HepG2 (cell line): ENCODE results near the gene SRSF4. TPM values are rescaled to one million over a fixed set of nuclear protein-coding genes. Genes with fewer than 3 reads are reported as not detected.

Experiments used
- BRCA1 ChIP-seq: sonication (generic); formaldehyde crosslinking; IDR thresholded peaks from 2 replicates; pipeline ENCODE4 v1.4.0; 2020; ENCODE audit warnings: missing genetic modification reagents
- DDIT3 ChIP-seq: sonication (generic); formaldehyde crosslinking; IDR thresholded peaks from 2 replicates; pipeline ENCODE4 v1.4.0; 2020; ENCODE audit warnings: mild to moderate bottlenecking, missing genetic modification reagents
- GFI1 ChIP-seq: sonication (generic); formaldehyde crosslinking; IDR thresholded peaks from 2 replicates; pipeline ENCODE4 v1.5.0; 2020; ENCODE audit warnings: missing genetic modification reagents, mild to moderate bottlenecking, borderline replicate concordance
- HNRNPL ChIP-seq: fragments of 200-400 bp; formaldehyde crosslinking; IDR thresholded peaks from 2 replicates; pipeline ENCODE4 v1.6.1; 2017; ENCODE audit warnings: mild to moderate bottlenecking, low read depth, low read length
- HOXA9 ChIP-seq: sonication (generic); formaldehyde crosslinking; IDR thresholded peaks from 2 replicates; pipeline ENCODE4 v1.8.1; 2022; ENCODE audit warnings: missing genetic modification reagents, mild to moderate bottlenecking, moderate library complexity, borderline replicate concordance
- HOXD1 ChIP-seq: sonication (generic); formaldehyde crosslinking; IDR thresholded peaks from 2 replicates; pipeline ENCODE4 v1.5.0; 2020; ENCODE audit warnings: missing genetic modification reagents
- JUN ChIP-seq: sonication (generic); formaldehyde crosslinking; IDR thresholded peaks from 2 replicates; pipeline ENCODE4 v1.4.0; 2020; ENCODE audit warnings: mild to moderate bottlenecking, missing genetic modification reagents
- KDM2A ChIP-seq: sonication (generic); formaldehyde crosslinking; IDR thresholded peaks from 2 replicates; pipeline ENCODE4 v1.4.0; 2020; ENCODE audit warnings: low read depth, missing genetic modification reagents, borderline replicate concordance
- KDM5B ChIP-seq: sonication (generic); formaldehyde crosslinking; IDR thresholded peaks from 2 replicates; pipeline ENCODE4 v1.4.0; 2020; ENCODE audit warnings: missing genetic modification reagents, mild to moderate bottlenecking, borderline replicate concordance
- PCBP2 ChIP-seq: fragments of 200-400 bp; formaldehyde crosslinking; optimal IDR thresholded peaks from 2 replicates; pipeline ENCODE3; 2018; ENCODE audit warnings: low read length, low read depth; ENCODE audit not compliant: poor library complexity, severe bottlenecking
- POLR2AphosphoS2 ChIP-seq: IDR thresholded peaks from 2 replicates; pipeline ENCODE4 v1.6.1; 2011; ENCODE audit warnings: low read depth, low read length, improper control_type of control experiment
- PRDM15 ChIP-seq: sonication (generic); formaldehyde crosslinking; IDR thresholded peaks from 2 replicates; pipeline ENCODE4 v1.4.0; 2020; ENCODE audit warnings: missing genetic modification reagents
- SP2 ChIP-seq: sonication (generic); formaldehyde crosslinking; IDR thresholded peaks from 2 replicates; pipeline ENCODE4 v1.5.1; 2020; ENCODE audit warnings: mild to moderate bottlenecking, missing genetic modification reagents
- TEAD3 ChIP-seq: optimal IDR thresholded peaks from 2 replicates; pipeline ENCODE3; 2016; ENCODE audit warnings: borderline replicate concordance
- U2AF1 ChIP-seq: fragments of 200-400 bp; formaldehyde crosslinking; optimal IDR thresholded peaks from 2 replicates; pipeline ENCODE3; 2017; ENCODE audit warnings: mild to moderate bottlenecking, low read depth, low read length
- ZBTB7A ChIP-seq: sonication (generic); formaldehyde crosslinking; IDR thresholded peaks from 2 replicates; pipeline ENCODE4 v1.8.0; 2022; ENCODE audit warnings: mild to moderate bottlenecking, missing genetic modification reagents
- ZFP41 ChIP-seq: sonication (generic); formaldehyde crosslinking; IDR thresholded peaks from 2 replicates; pipeline ENCODE4 v1.4.0; 2020; ENCODE audit warnings: mild to moderate bottlenecking, missing genetic modification reagents, borderline replicate concordance
- ZMYM3 ChIP-seq: sonication (generic); formaldehyde crosslinking; IDR thresholded peaks from 2 replicates; pipeline ENCODE4 v1.5.1; 2020; ENCODE audit warnings: mild to moderate bottlenecking, missing genetic modification reagents
- ZNF230 ChIP-seq: sonication (generic); formaldehyde crosslinking; IDR thresholded peaks from 2 replicates; pipeline ENCODE4 v1.4.0; 2020; ENCODE audit warnings: mild to moderate bottlenecking, missing genetic modification reagents
- ZNF432 ChIP-seq: sonication (generic); formaldehyde crosslinking; IDR thresholded peaks from 2 replicates; pipeline ENCODE4 v1.5.0; 2020; ENCODE audit warnings: missing genetic modification reagents, mild to moderate bottlenecking, borderline replicate concordance
- ZNF558 ChIP-seq: sonication (generic); formaldehyde crosslinking; IDR thresholded peaks from 2 replicates; pipeline ENCODE4 v1.9.0; 2022; ENCODE audit warnings: mild to moderate bottlenecking, missing genetic modification reagents, borderline replicate concordance
- ZNF589 ChIP-seq: sonication (generic); formaldehyde crosslinking; conservative IDR thresholded peaks from 2 replicates; pipeline ENCODE4 v1.8.0; 2022; ENCODE audit warnings: mild to moderate bottlenecking, moderate library complexity, missing genetic modification reagents
- ZNF607 ChIP-seq: sonication (generic); formaldehyde crosslinking; IDR thresholded peaks from 2 replicates; pipeline ENCODE4 v1.5.1; 2020; ENCODE audit warnings: missing genetic modification reagents, mild to moderate bottlenecking, borderline replicate concordance
- ZNF879 ChIP-seq: sonication (generic); formaldehyde crosslinking; IDR thresholded peaks from 2 replicates; pipeline ENCODE4 v1.8.1; 2023; ENCODE audit warnings: missing genetic modification reagents
- polyA plus RNA-seq, 8 experiments: library from polyadenylated mRNA; depleted of rRNA in 3 of 8; stranded (reverse) in 7 of 8; unstranded in 1 of 8; fragments of >200 nt; fragmentation: Illumina TruSeq in 4 of 8; extraction: Trizol in 4 of 8; gene quantifications; 2 replicates each; pipeline versions ENCODE4 v1.2.1 to v1.2.3, GENCODE V29; 2011 to 2016; ENCODE audit warnings: low read depth in 4 of 8, missing spikeins in 1 of 8, mixed read lengths in 1 of 8; ENCODE audit not compliant: insufficient read depth in 1 of 8
- total RNA-seq, 5 experiments: library from RNA; depleted of rRNA; stranded (reverse); fragments of >200 nt; fragmentation: Illumina TruSeq; extraction: Trizol; gene quantifications; 2 replicates each; pipeline ENCODE4 v1.2.3, GENCODE V29; 2016; ENCODE audit warnings: low read depth in 1 of 5
- TF ChIP-seq, protein P1 (sequence below): sonication (generic); formaldehyde crosslinking; IDR thresholded peaks from 2 replicates; pipeline ENCODE4 v1.5.0; 2020; ENCODE audit warnings: missing genetic modification reagents
- TF ChIP-seq, protein P2 (sequence below): sonication (generic); formaldehyde crosslinking; IDR thresholded peaks from 2 replicates; pipeline ENCODE4 v1.5.0; 2020; ENCODE audit warnings: missing genetic modification reagents, mild to moderate bottlenecking, borderline replicate concordance

SRSF4 gene
- total and polyA plus RNA-seq, 2 of the 13 experiments (the other 11 are each of a cell fraction or from before 2014, with no cell fraction given) = 37.7 to 50.9 TPM

DNA sequence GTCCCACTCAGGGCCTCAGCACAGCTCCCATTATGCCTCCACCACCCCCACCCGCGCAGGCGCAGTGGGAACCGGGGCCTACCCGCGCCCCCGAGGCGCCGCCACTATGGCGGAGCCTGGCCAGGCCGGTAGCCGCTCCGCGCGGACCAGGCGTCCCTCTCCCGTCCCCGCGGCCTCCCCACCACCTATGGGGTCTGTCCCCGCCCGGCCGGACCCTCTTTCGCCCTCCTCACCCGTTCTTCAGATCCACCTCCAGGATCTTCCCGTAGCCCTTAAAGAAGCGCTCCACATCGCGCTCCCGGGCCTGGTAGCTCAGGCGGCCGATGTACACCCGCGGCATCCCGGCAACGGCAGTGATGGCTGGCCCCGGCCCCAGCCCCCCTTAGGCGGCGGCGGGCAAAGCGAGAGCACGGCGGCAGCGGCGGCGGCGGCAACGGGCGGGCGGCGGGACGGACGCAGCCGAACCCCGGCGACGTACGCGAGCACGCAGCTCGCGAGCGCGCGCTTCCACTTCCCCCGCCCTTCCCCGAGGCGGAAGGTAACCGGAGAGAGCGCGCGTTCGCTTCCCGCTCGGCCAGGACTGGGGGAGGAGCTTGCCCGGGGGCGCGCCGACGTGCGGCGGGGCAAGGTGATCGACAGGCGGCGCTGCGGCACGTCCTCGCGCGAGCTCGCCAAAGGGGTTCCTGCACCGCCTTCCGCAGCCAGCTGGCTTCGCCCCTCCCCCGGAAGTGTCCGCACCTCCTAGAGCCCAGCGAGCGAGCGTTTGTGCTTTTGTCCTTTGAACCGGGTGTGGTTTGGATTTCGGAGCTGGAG lies at the start of gene SRSF4 (continued):
- no peak for TF ChIP-seq BRCA1 (CRISPR knock-in tag)
- TF ChIP-seq KDM2A = peak; percentile 67
- TF ChIP-seq KDM5B (CRISPR knock-in tag) = peak; percentile 85
- TF ChIP-seq ZMYM3 (CRISPR knock-in tag) = 0 out of 2 replicates have a peak, but pooled peaks have one; percentile 43
- TF ChIP-seq, protein P1, sequence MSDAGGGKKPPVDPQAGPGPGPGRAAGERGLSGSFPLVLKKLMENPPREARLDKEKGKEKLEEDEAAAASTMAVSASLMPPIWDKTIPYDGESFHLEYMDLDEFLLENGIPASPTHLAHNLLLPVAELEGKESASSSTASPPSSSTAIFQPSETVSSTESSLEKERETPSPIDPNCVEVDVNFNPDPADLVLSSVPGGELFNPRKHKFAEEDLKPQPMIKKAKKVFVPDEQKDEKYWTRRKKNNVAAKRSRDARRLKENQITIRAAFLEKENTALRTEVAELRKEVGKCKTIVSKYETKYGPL (CRISPR knock-in tag) = no peak
- no peak for TF ChIP-seq HOXD1 (CRISPR knock-in tag)
- peak; percentile 67 for TF ChIP-seq ZNF607 (CRISPR knock-in tag)
- no peak for TF ChIP-seq U2AF1
- no peak; the same call in 1 of the 2 replicates for TF ChIP-seq PRDM15
- TF ChIP-seq HOXA9 = no peak
- TF ChIP-seq SP2 = peak; percentile 66; the same call in 1 of the 2 replicates
- TF ChIP-seq PCBP2 = no peak
- no peak for TF ChIP-seq ZNF589 (CRISPR knock-in tag)
- TF ChIP-seq, protein P2, sequence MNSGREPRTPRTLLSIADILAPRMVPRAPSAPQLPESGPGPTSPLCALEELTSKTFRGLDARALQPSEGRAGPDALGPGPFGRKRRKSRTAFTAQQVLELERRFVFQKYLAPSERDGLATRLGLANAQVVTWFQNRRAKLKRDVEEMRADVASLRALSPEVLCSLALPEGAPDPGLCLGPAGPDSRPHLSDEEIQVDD (CRISPR knock-in tag) = no peak
- TF ChIP-seq ZNF230 = no peak; the same call in none of the 2 replicates
- no peak; the same call in 1 of the 2 replicates for TF ChIP-seq POLR2AphosphoS2
- TF ChIP-seq ZNF432 (CRISPR knock-in tag) = no peak
- no peak; the same call in 1 of the 2 replicates for TF ChIP-seq JUN (CRISPR knock-in tag)
- TF ChIP-seq ZBTB7A (CRISPR knock-in tag) = no peak
- TF ChIP-seq TEAD3 (CRISPR knock-in tag) = peak; percentile 82
- peak; percentile 36; the same call in 1 of the 2 replicates for TF ChIP-seq ZNF558 (CRISPR knock-in tag)
- no peak for TF ChIP-seq DDIT3 (CRISPR knock-in tag)
- no peak for TF ChIP-seq ZFP41 (CRISPR knock-in tag)
- TF ChIP-seq HNRNPL = no peak
- TF ChIP-seq ZNF879 (CRISPR knock-in tag) = no peak
- peak; percentile 12; the same call in 1 of the 2 replicates for TF ChIP-seq GFI1 (CRISPR knock-in tag)
